MCF 10A (cell line): Measurements from ENCODE around the gene SBK2. TPM values are rescaled to one million over a fixed set of nuclear protein-coding genes. Genes with fewer than 3 reads are reported as not detected.

Experiments used
- BruUV-seq: library from RNA; stranded (reverse); fragments of 400-500 nt; replicated peaks from 2 replicates; lab custom pipeline; 2021; lab: Mats Ljungman, UMichigan
- CTCF ChIA-PET: fragments of 300-600 bp; sonication (Branson Sonifier 250); formaldehyde crosslinking; extraction: SDS; loops from one replicate; lab custom pipeline; 2021; ENCODE audit warnings: antibody characterized with exemption, inconsistent platforms; lab: Yijun Ruan, JAX
- POLR2A ChIA-PET: fragments of 300-600, 350-650 bp; sonication (Branson Sonifier 250); formaldehyde crosslinking; extraction: SDS; loops from one replicate; lab custom pipeline; 2020; ENCODE audit warnings: antibody characterized with exemption, inconsistent platforms; lab: Yijun Ruan, JAX
- DNase-seq: peaks from one replicate; pipeline ENCODE4 v3.0.0-alpha.2; 2018; ENCODE audit not compliant: unreplicated experiment
- H3K27ac Mint-ChIP-seq: one replicate; pipeline ENCODE4 v1.8.0; 2022; ENCODE audit warnings: mild to moderate bottlenecking, low read depth, mixed read lengths; ENCODE audit not compliant: unreplicated experiment
- H3K27me3 Mint-ChIP-seq: one replicate; pipeline ENCODE4 v1.8.0; 2022; ENCODE audit warnings: mixed read lengths; ENCODE audit not compliant: insufficient read depth, unreplicated experiment
- H3K36me3 Mint-ChIP-seq: one replicate; pipeline ENCODE4 v1.8.0; 2022; ENCODE audit warnings: mild to moderate bottlenecking, moderate library complexity, mixed read lengths; ENCODE audit not compliant: insufficient read depth, unreplicated experiment
- H3K4me1 Mint-ChIP-seq: one replicate; pipeline ENCODE4 v1.8.0; 2022; ENCODE audit warnings: mixed read lengths; ENCODE audit not compliant: insufficient read depth, unreplicated experiment
- H3K4me3 Mint-ChIP-seq: one replicate; pipeline ENCODE4 v1.8.0; 2022; ENCODE audit warnings: mild to moderate bottlenecking, moderate library complexity, mixed read lengths; ENCODE audit not compliant: unreplicated experiment
- H3K9me3 Mint-ChIP-seq: one replicate; pipeline ENCODE4 v1.8.0; 2022; ENCODE audit warnings: mixed read lengths; ENCODE audit not compliant: unreplicated experiment
- intact Hi-C: fragments of 100-400 bp; cut with micrococcal nuclease; formaldehyde crosslinking; loops from 2 replicates; pipeline ENCODE4 v1.14.1; 2022
- total RNA-seq: library from RNA; stranded (reverse); gene quantifications from 2 replicates; pipeline ENCODE4 v1.2.3, GENCODE V29; 2022
- TF ChIP-seq, protein P1 (sequence below): fragments of 200-600 bp; IDR thresholded peaks from one replicate; pipeline ENCODE4 v1.8.0; 2022; ENCODE audit warnings: antibody characterized with exemption, mild to moderate bottlenecking; ENCODE audit not compliant: unreplicated experiment

The SBK2 gene
- total RNA-seq, 1 experiment from 2014 or later: not detected

- Mint-ChIP-seq H3K27ac (no peak overlapping the region), H3K4me1 (no peaks in the 10 kb centered on the region), H3K4me3 (no peak overlapping the region), H3K36me3 (no peaks in the 10 kb centered on the region), H3K27me3 (peaks cover 16% of the 10 kb centered on the region), H3K9me3 (no peaks in the 10 kb centered on the region)
- intact Hi-C loops: no loop called here
- POLR2A ChIA-PET: interaction anchor here (0.5 kb wide), 1 partner anchor 755 kb away, joined by 3 read pairs; no protein-coding TSS in a partner anchor
- TF ChIP-seq, protein P1, sequence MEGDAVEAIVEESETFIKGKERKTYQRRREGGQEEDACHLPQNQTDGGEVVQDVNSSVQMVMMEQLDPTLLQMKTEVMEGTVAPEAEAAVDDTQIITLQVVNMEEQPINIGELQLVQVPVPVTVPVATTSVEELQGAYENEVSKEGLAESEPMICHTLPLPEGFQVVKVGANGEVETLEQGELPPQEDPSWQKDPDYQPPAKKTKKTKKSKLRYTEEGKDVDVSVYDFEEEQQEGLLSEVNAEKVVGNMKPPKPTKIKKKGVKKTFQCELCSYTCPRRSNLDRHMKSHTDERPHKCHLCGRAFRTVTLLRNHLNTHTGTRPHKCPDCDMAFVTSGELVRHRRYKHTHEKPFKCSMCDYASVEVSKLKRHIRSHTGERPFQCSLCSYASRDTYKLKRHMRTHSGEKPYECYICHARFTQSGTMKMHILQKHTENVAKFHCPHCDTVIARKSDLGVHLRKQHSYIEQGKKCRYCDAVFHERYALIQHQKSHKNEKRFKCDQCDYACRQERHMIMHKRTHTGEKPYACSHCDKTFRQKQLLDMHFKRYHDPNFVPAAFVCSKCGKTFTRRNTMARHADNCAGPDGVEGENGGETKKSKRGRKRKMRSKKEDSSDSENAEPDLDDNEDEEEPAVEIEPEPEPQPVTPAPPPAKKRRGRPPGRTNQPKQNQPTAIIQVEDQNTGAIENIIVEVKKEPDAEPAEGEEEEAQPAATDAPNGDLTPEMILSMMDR: no peak
- CTCF ChIA-PET: interaction anchor here (0.6 to 0.8 kb wide), 3 partner anchors 9 to 106 kb away, joined by 3 to 5 read pairs (median 3); no protein-coding TSS in a partner anchor
- no TSS peak for BruUV-seq
- DNase-seq: peak; percentile 75
These were observed 10.4 kb downstream of the SBK2 start for GRCh38 chr19:55526216-55527196.

DNA sequence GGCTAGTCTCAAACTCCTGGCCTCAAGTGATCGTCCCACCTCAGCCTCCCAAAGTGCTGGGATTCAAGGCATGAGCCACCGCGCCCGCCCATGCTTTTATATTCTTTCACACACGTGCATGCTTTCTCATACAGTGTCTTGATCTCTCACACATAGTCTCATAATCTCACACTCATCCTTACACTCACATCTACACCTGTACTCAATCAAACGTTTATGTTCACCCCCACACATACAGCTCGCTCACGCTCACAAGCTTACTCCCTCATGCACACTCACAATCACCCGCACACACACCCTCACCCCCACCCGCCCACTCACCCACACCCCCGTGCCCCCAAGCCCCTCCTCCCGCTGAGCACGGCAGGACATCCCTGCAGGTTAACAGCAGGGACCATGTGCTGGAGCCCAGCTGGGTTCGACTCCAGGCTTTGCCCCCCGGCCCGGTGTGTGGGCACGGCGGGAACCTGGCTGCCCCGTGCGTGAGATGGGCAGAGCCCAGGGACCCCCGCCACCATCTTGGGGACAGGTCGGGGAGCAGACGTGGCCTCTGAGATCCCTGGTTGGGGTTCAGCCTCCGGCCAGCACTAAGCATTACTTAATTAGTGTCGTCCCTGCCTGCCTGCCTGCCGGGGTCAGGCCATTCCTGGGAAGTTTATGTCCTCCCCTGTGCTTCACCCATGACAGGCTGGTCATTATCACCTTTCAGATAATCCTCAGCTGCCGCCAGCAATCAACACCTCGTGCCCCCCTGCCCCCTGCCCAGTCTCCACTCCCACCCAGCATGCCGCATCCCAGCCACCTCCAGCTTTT, 11.4 kb downstream of the SBK2 start:
- no peak for DNase-seq
- ChIA-PET CTCF (interaction anchor here (0.6 to 0.8 kb wide), 2 partner anchors 8 to 22 kb away, joined by 3 read pairs; no protein-coding TSS in a partner anchor), POLR2A (no interaction called here)
- no peak overlapping the region for H3K4me3 Mint-ChIP-seq
- no TSS peak for BruUV-seq
- H3K4me1 Mint-ChIP-seq: no peaks in the 10 kb centered on the region
- no peaks in the 10 kb centered on the region for H3K36me3 Mint-ChIP-seq
- TF ChIP-seq, protein P1: no peak
- no peaks in the 10 kb centered on the region for H3K9me3 Mint-ChIP-seq
- H3K27me3 Mint-ChIP-seq: peaks cover 16% of the 10 kb centered on the region
- no peak overlapping the region for H3K27ac Mint-ChIP-seq
- intact Hi-C loops: no loop called here

DNA sequence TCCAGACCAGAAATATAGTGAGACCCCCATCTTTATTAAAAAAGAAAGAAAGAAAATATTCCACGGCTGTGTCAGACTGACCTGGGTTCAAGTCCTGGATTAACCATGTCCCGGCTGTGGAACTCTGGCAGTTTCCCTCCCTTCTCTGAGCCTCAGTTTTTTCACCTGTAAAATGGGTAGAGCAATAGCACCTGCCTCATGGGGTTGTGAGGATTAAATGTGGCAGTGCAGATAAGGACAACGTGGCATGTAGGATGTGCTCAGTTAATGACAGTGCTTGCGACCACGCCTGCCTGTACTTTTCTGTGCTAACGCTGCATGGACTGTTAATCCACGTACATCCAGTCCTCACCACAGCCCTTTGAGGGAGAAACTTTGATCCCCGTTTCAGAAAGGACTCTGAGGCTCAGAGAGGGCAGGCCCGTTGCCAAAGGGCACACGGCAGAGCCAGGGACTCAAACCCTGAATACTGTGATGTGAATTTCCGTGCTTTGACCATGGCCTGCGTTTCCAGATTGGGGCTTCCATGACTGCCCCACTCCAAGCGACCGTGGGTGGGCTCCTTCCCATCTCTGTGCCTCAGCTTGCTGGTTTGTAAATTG, 16.1 kb downstream of the SBK2 start:
- no peaks in the 10 kb centered on the region for H3K36me3 Mint-ChIP-seq
- no TSS peak for BruUV-seq
- H3K4me1 Mint-ChIP-seq: peaks cover 5% of the 10 kb centered on the region
- CTCF ChIA-PET: interaction anchor here (1.3 kb wide), 1 partner anchor 112 kb away, joined by 4 read pairs; no protein-coding TSS in a partner anchor
- no peak for DNase-seq
- no peak overlapping the region for H3K4me3 Mint-ChIP-seq
- TF ChIP-seq, protein P1: no peak
- intact Hi-C loops: no loop called here
- peaks cover 16% of the 10 kb centered on the region for H3K27me3 Mint-ChIP-seq
- POLR2A ChIA-PET: no interaction called here
- H3K27ac Mint-ChIP-seq: no peak overlapping the region
- H3K9me3 Mint-ChIP-seq: no peaks in the 10 kb centered on the region
